H1 (cell line): ENCODE data around the gene MGST3. TPM values are rescaled to one million over a fixed set of nuclear protein-coding genes. Genes with fewer than 3 reads are reported as not detected.
A peak's percentile ranks its signal among the peaks of the same experiment; 100 is the strongest.

Experiments used
- CTCF ChIA-PET: fragments of 300-600 bp; sonication (Branson Sonifier 250); formaldehyde crosslinking; loops from one replicate; lab custom pipeline; 2021; ENCODE audit not compliant: partially characterized antibody; lab: Charles Lee
- POLR2A ChIA-PET: fragments of 300-600 bp; sonication (Branson Sonifier 250); formaldehyde crosslinking; loops from one replicate; lab custom pipeline; 2021; ENCODE audit warnings: inconsistent platforms; ENCODE audit not compliant: partially characterized antibody; lab: Charles Lee
- DNase-seq, 2 experiments: peaks; one replicate each; pipeline versions ENCODE4 v3.0.0 to v3.0.0-alpha.2; 2010 to 2022; ENCODE audit warnings: low spot score in 2 of 2, low read depth in 1 of 2, mixed read lengths in 1 of 2
- FAIRE-seq: peaks from 2 replicates; lab custom pipeline; 2011; peaks lifted over from hg19 to GRCh38; lab: Jason Lieb, UNC
- H2AFZ ChIP-seq: 2 replicates; pipeline ENCODE4 v1.8.1; 2012; ENCODE audit warnings: low read length, inconsistent platforms
- H2AK5ac ChIP-seq: 2 replicates; pipeline ENCODE4 v1.6.1; 2013; ENCODE audit warnings: low read depth, low read length
- H2BK120ac ChIP-seq: replicated peaks from 2 replicates; pipeline ENCODE3; 2013; ENCODE audit warnings: low read depth, low read length, inconsistent platforms
- H2BK12ac ChIP-seq: 2 replicates; pipeline ENCODE4 v1.6.1; 2013; ENCODE audit warnings: low read depth, low read length
- H2BK15ac ChIP-seq: 2 replicates; pipeline ENCODE4 v1.6.1; 2013; ENCODE audit warnings: low read length
- H2BK20ac ChIP-seq: 2 replicates; pipeline ENCODE4 v1.6.1; 2013; ENCODE audit warnings: low read length
- H2BK5ac ChIP-seq: 2 replicates; pipeline ENCODE4 v1.6.1; 2013; ENCODE audit warnings: low read depth, low read length
- H3K14ac ChIP-seq: 2 replicates; pipeline ENCODE4 v1.6.1; 2013; ENCODE audit warnings: inconsistent platforms; ENCODE audit not compliant: insufficient read length
- H3K18ac ChIP-seq: 2 replicates; pipeline ENCODE4 v1.6.1; 2013; ENCODE audit warnings: low read length; ENCODE audit errors: extremely low read depth
- H3K23ac ChIP-seq: 2 replicates; pipeline ENCODE4 v1.6.1; 2013; ENCODE audit warnings: inconsistent platforms; ENCODE audit not compliant: insufficient read length
- H3K23me2 ChIP-seq: 2 replicates; pipeline ENCODE4 v1.6.1; 2013; ENCODE audit warnings: low read depth, low read length
- H3K27ac ChIP-seq: 2 replicates; pipeline ENCODE4 v1.6.1; 2011; ENCODE audit warnings: low read depth, low read length, inconsistent platforms
- H3K27me3 ChIP-seq, 4 experiments: replicated peaks in 1 of 4; 1 replicate in 1 of 4; 2 replicates in 3 of 4; pipeline versions ENCODE4 v1.6.1 to v1.8.1; 2011 to 2013; ENCODE audit warnings: low read length in 3 of 4, mild to moderate bottlenecking in 3 of 4, inconsistent platforms in 2 of 4, mixed read lengths in 2 of 4, moderate library complexity in 1 of 4; ENCODE audit not compliant: control insufficient read depth in 3 of 4, insufficient read depth in 3 of 4; ENCODE audit errors: extremely low read depth in 1 of 4
- H3K36me3 ChIP-seq, 4 experiments: 2 replicates each; pipeline versions ENCODE4 v1.6.1 to v1.8.1; 2011 to 2013; ENCODE audit warnings: mild to moderate bottlenecking in 4 of 4, low read length in 3 of 4, moderate library complexity in 2 of 4, control low read depth in 1 of 4, inconsistent platforms in 1 of 4; ENCODE audit not compliant: insufficient read depth in 4 of 4, control insufficient read depth in 2 of 4
- H3K4ac ChIP-seq: replicated peaks from 2 replicates; pipeline ENCODE3; 2013; ENCODE audit warnings: low read length, low read depth, mixed read lengths, inconsistent platforms; ENCODE audit not compliant: insufficient read length
- H3K4me1 ChIP-seq, 4 experiments: replicated peaks in 1 of 4; 1 replicate in 1 of 4; 2 replicates in 3 of 4; pipeline versions ENCODE4 v1.6.1 to v1.8.1; 2011 to 2013; ENCODE audit warnings: low read length in 3 of 4, inconsistent platforms in 2 of 4, mixed read lengths in 1 of 4; ENCODE audit not compliant: insufficient read depth in 4 of 4, control insufficient read depth in 3 of 4
- H3K4me2 ChIP-seq, 2 experiments: 2 replicates each; pipeline versions ENCODE4 v1.6.1 to v1.8.1; 2011 to 2013; ENCODE audit warnings: low read depth in 2 of 2, low read length in 2 of 2, control low read depth in 1 of 2, inconsistent platforms in 1 of 2, mild to moderate bottlenecking in 1 of 2; ENCODE audit not compliant: insufficient read depth in 1 of 2
- H3K4me3 ChIP-seq, 4 experiments: fragments of 200-600, 300-600 bp in 1 of 4; sonication (generic), shearing (Covaris generic), sonication (Bioruptor Twin) in 1 of 4; 2 replicates each; pipeline versions ENCODE4 v1.5.1 to v1.8.1; 2011 to 2016; ENCODE audit warnings: low read length in 4 of 4, low read depth in 3 of 4, control low read depth in 2 of 4, inconsistent platforms in 2 of 4, mild to moderate bottlenecking in 2 of 4, mixed read lengths in 1 of 4, moderate library complexity in 1 of 4; ENCODE audit not compliant: insufficient read depth in 2 of 4; ENCODE audit errors: extremely low read depth in 1 of 4
- H3K56ac ChIP-seq: replicated peaks from 2 replicates; pipeline ENCODE3; 2013; ENCODE audit warnings: low read depth, mild to moderate bottlenecking, mixed read lengths, low read length, inconsistent platforms; ENCODE audit not compliant: insufficient read length
- H3K79me1 ChIP-seq: 2 replicates; pipeline ENCODE4 v1.6.1; 2013; ENCODE audit warnings: low read depth, low read length, control low read depth
- H3K79me2 ChIP-seq, 2 experiments: 2 replicates each; pipeline versions ENCODE4 v1.6.1 to v1.8.1; 2012 to 2013; ENCODE audit warnings: low read length in 2 of 2, mild to moderate bottlenecking in 2 of 2, inconsistent platforms in 1 of 2; ENCODE audit not compliant: insufficient read depth in 2 of 2, control insufficient read depth in 1 of 2
- H3K9ac ChIP-seq, 4 experiments: replicated peaks in 1 of 4; 1 replicate in 1 of 4; 2 replicates in 3 of 4; pipeline versions ENCODE4 v1.6.1 to v1.8.1; 2011 to 2013; ENCODE audit warnings: low read depth in 3 of 4, low read length in 3 of 4, control low read depth in 2 of 4, mild to moderate bottlenecking in 2 of 4, moderate library complexity in 2 of 4, inconsistent platforms in 1 of 4; ENCODE audit errors: extremely low read depth in 1 of 4
- H3K9me3 ChIP-seq, 2 experiments: 2 replicates each; pipeline versions ENCODE4 v1.6.1 to v1.8.1; 2012 to 2013; ENCODE audit warnings: mild to moderate bottlenecking in 2 of 2, moderate library complexity in 2 of 2, control low read depth in 1 of 2, inconsistent platforms in 1 of 2, low read depth in 1 of 2, low read length in 1 of 2, mixed read lengths in 1 of 2; ENCODE audit not compliant: insufficient read depth in 2 of 2
- H4K20me1 ChIP-seq, 2 experiments: replicated peaks in 1 of 2; 2 replicates each; pipeline versions ENCODE3 to v1.8.1; 2011 to 2013; ENCODE audit warnings: inconsistent platforms in 2 of 2, low read length in 2 of 2, mild to moderate bottlenecking in 1 of 2; ENCODE audit not compliant: insufficient read depth in 2 of 2, control insufficient read depth in 1 of 2
- H4K5ac ChIP-seq: 2 replicates; pipeline ENCODE4 v1.6.1; 2013; ENCODE audit warnings: low read length, low read depth, mixed read lengths, inconsistent platforms; ENCODE audit not compliant: insufficient read length
- H4K8ac ChIP-seq: 2 replicates; pipeline ENCODE4 v1.8.0; 2013; ENCODE audit warnings: mild to moderate bottlenecking, moderate library complexity, low read length, inconsistent platforms; ENCODE audit not compliant: insufficient read depth; ENCODE audit errors: extremely low read depth
- H4K91ac ChIP-seq: replicated peaks from 2 replicates; pipeline ENCODE3; 2013; ENCODE audit warnings: low read length, mixed read lengths, inconsistent platforms; ENCODE audit not compliant: insufficient read length
- ASH2L ChIP-seq: fragments of 200-600, 300-600 bp; sonication (generic); IDR thresholded peaks from one replicate; pipeline ENCODE4 v1.7.1; 2017; ENCODE audit warnings: low read length
- CHD2 ChIP-seq: IDR thresholded peaks from 2 replicates; pipeline ENCODE4 v1.6.1; 2012; ENCODE audit warnings: low read length, improper control_type of control experiment
- CTBP2 ChIP-seq: IDR thresholded peaks from 2 replicates; pipeline ENCODE4 v1.7.0; 2011; ENCODE audit warnings: borderline replicate concordance, mild to moderate bottlenecking, moderate library complexity, mixed read lengths, low read length; ENCODE audit not compliant: insufficient read depth, insufficient read length
- EP300 ChIP-seq, 2 experiments: IDR thresholded peaks; 1 replicate in 1 of 2; 2 replicates in 1 of 2; pipeline ENCODE4 v1.6.1; 2011 to 2012; ENCODE audit warnings: low read depth in 2 of 2, low read length in 2 of 2, mild to moderate bottlenecking in 2 of 2, borderline replicate concordance in 1 of 2, inconsistent platforms in 1 of 2, moderate library complexity in 1 of 2
- FOSL1 ChIP-seq: IDR thresholded peaks from 2 replicates; pipeline ENCODE4 v1.6.1; 2011; ENCODE audit warnings: mild to moderate bottlenecking, low read depth, low read length, moderate library complexity; ENCODE audit not compliant: insufficient read depth
- GTF2F1 ChIP-seq: IDR thresholded peaks from 2 replicates; pipeline ENCODE4 v1.6.1; 2012; ENCODE audit warnings: low read depth, low read length, improper control_type of control experiment, borderline replicate concordance
- HDAC6 ChIP-seq: IDR thresholded peaks from one replicate; pipeline ENCODE4 v1.7.1; 2012; ENCODE audit warnings: low read depth, mild to moderate bottlenecking, inconsistent platforms, low read length, moderate library complexity
- RFX5 ChIP-seq: IDR thresholded peaks from 2 replicates; pipeline ENCODE4 v1.6.1; 2011; ENCODE audit warnings: low read depth, low read length, improper control_type of control experiment, borderline replicate concordance
- SRF ChIP-seq: IDR thresholded peaks from 2 replicates; pipeline ENCODE4 v1.6.1; 2011; ENCODE audit warnings: mild to moderate bottlenecking, low read depth, low read length, moderate library complexity
- WGBS, 2 experiments: shearing (Covaris generic) in 1 of 2; methylation state at CpG; one replicate each; pipeline versions ENCODE4 v1.1.6 to v1.1.7; 2013 to 2015; ENCODE audit warnings: low lambda C conversion rate in 2 of 2, mixed read lengths in 2 of 2, inconsistent platforms in 1 of 2, low coverage in 1 of 2, missing lambda C conversion rate in 1 of 2; ENCODE audit not compliant: insufficient replicate concordance in 2 of 2, insufficient coverage in 1 of 2, insufficient read length in 1 of 2; ENCODE audit errors: extremely low coverage in 1 of 2, missing lambda C conversion rate in 1 of 2; 5-methylcytosine and 5-hydroxymethylcytosine counted together
- polyA plus RNA-seq, 7 experiments: library from polyadenylated mRNA; depleted of rRNA in 3 of 7; stranded (reverse) in 5 of 7; unstranded in 2 of 7; fragments of >200 nt in 5 of 7; fragments of 200-250 nt in 2 of 7; gene quantifications; 1 replicate in 5 of 7; 2 replicates in 1 of 7; 4 replicates in 1 of 7; pipeline versions ENCODE4 v1.2.1 to v1.2.3, GENCODE V29; 2011 to 2013; ENCODE audit warnings: missing spikeins in 2 of 7, mixed read lengths in 2 of 7
- total RNA-seq: library from RNA; stranded (reverse); fragmentation: NEBNext Ultra II Directional; extraction: Animal tissue kit (Norgen Biotek cat#: 25700); gene quantifications from 2 replicates; pipeline ENCODE4 v1.2.1, GENCODE V29; 2021
- TF ChIP-seq, protein P1 (sequence below): IDR thresholded peaks from 2 replicates; pipeline ENCODE4 v1.6.1; 2011; ENCODE audit warnings: low read length, improper control_type of control experiment
- TF ChIP-seq, protein P2 (sequence below): IDR thresholded peaks from 2 replicates; pipeline ENCODE4 v1.6.1; 2011; ENCODE audit warnings: low read depth, mild to moderate bottlenecking, low read length; ENCODE audit not compliant: insufficient read depth

MGST3 gene
- total and polyA plus RNA-seq, 2 of the 8 experiments (the other 6 are each of a cell fraction or from before 2014, with no cell fraction given), result 124 to 257 TPM

DNA sequence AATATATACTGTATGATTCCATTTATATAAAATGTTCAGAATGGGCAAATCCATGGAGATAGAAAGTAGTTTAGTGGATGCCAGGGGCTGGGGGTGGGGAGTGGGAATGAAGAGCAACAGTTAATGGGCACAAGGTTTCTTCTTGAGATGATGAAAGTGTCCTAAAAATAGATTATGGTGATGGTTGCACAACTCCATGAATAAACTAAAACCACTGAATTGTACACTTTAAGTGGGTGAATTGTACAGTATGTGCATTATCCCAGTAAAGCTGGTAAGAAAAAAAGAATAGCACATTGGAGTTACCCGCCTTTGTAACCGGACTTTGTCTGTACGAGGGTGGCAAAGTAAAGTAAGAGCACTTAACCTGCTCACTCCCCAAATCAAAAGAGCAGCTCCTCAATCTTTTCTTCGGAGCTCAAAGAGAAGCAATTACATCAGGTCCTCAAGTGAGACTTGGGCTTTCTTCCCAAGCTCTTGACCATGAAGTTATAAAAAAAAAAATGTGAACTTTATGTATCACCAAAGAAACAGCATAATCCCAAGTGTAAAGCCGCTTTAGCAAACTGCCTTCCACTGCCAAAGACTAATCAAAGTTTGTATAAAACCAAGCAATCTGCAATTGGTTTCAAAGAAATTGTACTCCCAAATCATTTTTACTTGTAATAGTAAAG, 35.3 kb downstream of the MGST3 start:
- H2BK20ac ChIP-seq, result no peak overlapping the region
- FAIRE-seq, result peak; percentile 36
- no peak for DNase-seq
- TF ChIP-seq EP300 (IDR thresholded peaks at IDR 0.05; ENCODE audit: borderline replicate concordance in 1 of 2, low read depth in 2 of 2, low read length in 2 of 2), result no peak
- no peak for TF ChIP-seq HDAC6
- no peak for TF ChIP-seq GTF2F1
- TF ChIP-seq, protein P1, sequence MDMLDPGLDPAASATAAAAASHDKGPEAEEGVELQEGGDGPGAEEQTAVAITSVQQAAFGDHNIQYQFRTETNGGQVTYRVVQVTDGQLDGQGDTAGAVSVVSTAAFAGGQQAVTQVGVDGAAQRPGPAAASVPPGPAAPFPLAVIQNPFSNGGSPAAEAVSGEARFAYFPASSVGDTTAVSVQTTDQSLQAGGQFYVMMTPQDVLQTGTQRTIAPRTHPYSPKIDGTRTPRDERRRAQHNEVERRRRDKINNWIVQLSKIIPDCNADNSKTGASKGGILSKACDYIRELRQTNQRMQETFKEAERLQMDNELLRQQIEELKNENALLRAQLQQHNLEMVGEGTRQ, result no peak
- TF ChIP-seq RFX5, result no peak
- no peak for TF ChIP-seq ASH2L
- no peak for TF ChIP-seq FOSL1
- no peak for TF ChIP-seq CTBP2
- no peak for TF ChIP-seq SRF
- TF ChIP-seq CHD2, result no peak
- TF ChIP-seq, protein P2, sequence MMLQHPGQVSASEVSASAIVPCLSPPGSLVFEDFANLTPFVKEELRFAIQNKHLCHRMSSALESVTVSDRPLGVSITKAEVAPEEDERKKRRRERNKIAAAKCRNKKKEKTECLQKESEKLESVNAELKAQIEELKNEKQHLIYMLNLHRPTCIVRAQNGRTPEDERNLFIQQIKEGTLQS, result no peak

More for the DNA sequence above, 35.3 kb downstream of the MGST3 start:
- ChIA-PET CTCF (interaction anchor here (0.8 to 1.3 kb wide), 5 partner anchors 8 to 248 kb away, joined by 3 to 4 read pairs (median 3); no protein-coding TSS in a partner anchor), POLR2A (no interaction called here)
- no peaks in the 10 kb centered on the region for H3K4me1 ChIP-seq
- H3K27ac ChIP-seq, result no peak overlapping the region
- H3K9me3 ChIP-seq, result no peaks in the 10 kb centered on the region
- H4K5ac ChIP-seq, result no peak overlapping the region
- no peak overlapping the region for H2BK15ac ChIP-seq
- H3K27me3 ChIP-seq, result no peaks in the 10 kb centered on the region
- H3K23ac ChIP-seq, result no peak overlapping the region
- peaks cover 3 to 57% (median 29%) of the 10 kb centered on the region in 4 experiments for H3K36me3 ChIP-seq
- H3K4me3 ChIP-seq, result no peak overlapping the region
- no peak overlapping the region for H2BK12ac ChIP-seq
- no peak overlapping the region for H2AK5ac ChIP-seq
- H3K79me1 ChIP-seq, result no peaks in the 10 kb centered on the region
- H2AFZ ChIP-seq, result no peak overlapping the region
- H4K8ac ChIP-seq, result no peak overlapping the region
- H2BK5ac ChIP-seq, result no peak overlapping the region
- H3K56ac ChIP-seq, result no peak overlapping the region
- no peaks in the 10 kb centered on the region for H3K79me2 ChIP-seq
- no peak overlapping the region for H4K91ac ChIP-seq
- no peak overlapping the region for H3K18ac ChIP-seq
- no peak overlapping the region for H3K9ac ChIP-seq
- peaks cover 2 to 3% of the 10 kb centered on the region in 2 experiments for H4K20me1 ChIP-seq
- H3K4me2 ChIP-seq, result no peak overlapping the region
- no peak overlapping the region for H3K14ac ChIP-seq
- WGBS, 2 experiments, result 82% methylated on average over 5 of the region's 5 CpGs; no CpG with 5 or more reads in 1 of the 2 experiments
- H3K4ac ChIP-seq, result no peak overlapping the region
- no peak overlapping the region for H2BK120ac ChIP-seq
- H3K23me2 ChIP-seq, result no peaks in the 10 kb centered on the region
